Sigmoid colon (tissue), 7 donors: ENCODE results near the gene DOCK1. TPM values are rescaled to one million over a fixed set of nuclear protein-coding genes. Genes with fewer than 3 reads are reported as not detected.

Experiments
- DNase-seq: peaks from one replicate; pipeline ENCODE4 v3.0.0-alpha.2; 2019
- H3K27ac ChIP-seq, 4 donors: fragments of 200-600 bp; sonication (generic); one replicate each; pipeline ENCODE4 v1.5.1; 2016 to 2019; ENCODE audit warnings: mild to moderate bottlenecking in 1 of 4
- H3K27me3 ChIP-seq, 3 donors: fragments of 200-600 bp; sonication (generic); one replicate each; pipeline ENCODE4 v1.5.1; 2019; ENCODE audit warnings: mild to moderate bottlenecking in 1 of 3
- H3K36me3 ChIP-seq, 4 donors: fragments of 200-600 bp; sonication (generic); one replicate each; pipeline ENCODE4 v1.5.1; 2016 to 2019
- H3K4me1 ChIP-seq, 4 donors: fragments of 200-600 bp; sonication (generic); one replicate each; pipeline ENCODE4 v1.5.1; 2017 to 2019
- H3K4me3 ChIP-seq, 4 donors: fragments of 200-600 bp; sonication (generic); one replicate each; pipeline ENCODE4 v1.5.1; 2017 to 2019; ENCODE audit warnings: mild to moderate bottlenecking in 2 of 4, moderate library complexity in 1 of 4
- H3K9me3 ChIP-seq, 4 donors: fragments of 200-600 bp in 3 of 4; sonication (generic) in 3 of 4; one replicate each; pipeline versions ENCODE4 v1.5.1 to v1.6.1; 2013 to 2019
- EP300 ChIP-seq, 4 donors: sonication (generic); formaldehyde crosslinking; IDR thresholded peaks; one replicate each; pipeline ENCODE4 v1.6.1; 2017; ENCODE audit warnings: antibody characterized with exemption in 4 of 4
- POLR2A ChIP-seq, 2 donors: fragments of 450-650 bp; IDR thresholded peaks; one replicate each; pipeline ENCODE4 v1.6.1; 2016; ENCODE audit warnings: antibody characterized with exemption in 2 of 2, mild to moderate bottlenecking in 2 of 2, moderate library complexity in 2 of 2
- POLR2AphosphoS5 ChIP-seq, 4 donors: sonication (generic); formaldehyde crosslinking; IDR thresholded peaks; one replicate each; pipeline ENCODE4 v1.6.1; 2017; ENCODE audit warnings: antibody characterized with exemption in 4 of 4
- WGBS, 2 donors: extraction: QIAGEN DNeasy Blood & Tissue Kit; methylation state at CpG; one replicate each; pipeline ENCODE4 v1.1.7; 2013; 5-methylcytosine and 5-hydroxymethylcytosine counted together
- intact Hi-C: fragments of 100-400 bp; cut with DNase I; formaldehyde crosslinking; loops from one replicate; pipeline ENCODE4 v1.15.1; 2023
- polyA plus RNA-seq, 3 donors: library from polyadenylated mRNA; stranded (reverse); fragments of 200-250 nt; gene quantifications; one replicate each; pipeline ENCODE4 v1.2.3, GENCODE V29; 2013
- total RNA-seq, 4 donors: library from RNA; depleted of rRNA; stranded (reverse); fragments of >200 nt; gene quantifications; one replicate each; pipeline ENCODE4 v1.1.0, GENCODE V29; 2016
- TF ChIP-seq, protein P1 (sequence below), 4 experiments: fragments of 450-650 bp in 3 of 4; fragments of 200-600 bp in 1 of 4; IDR thresholded peaks; one replicate each; pipeline ENCODE4 v1.5.1; 2016 to 2019; ENCODE audit warnings: antibody characterized with exemption in 4 of 4, mild to moderate bottlenecking in 3 of 4, moderate library complexity in 2 of 4
- donor health status: healthy with polysubstance abuse.
- donor health status: Bipolar disorder and iron deficiency.
- donor health status: healthy.

The DOCK1 gene
- total and polyA plus RNA-seq, 7 donors = 15.0 to 53.7 (median 40.2) TPM

DNA sequence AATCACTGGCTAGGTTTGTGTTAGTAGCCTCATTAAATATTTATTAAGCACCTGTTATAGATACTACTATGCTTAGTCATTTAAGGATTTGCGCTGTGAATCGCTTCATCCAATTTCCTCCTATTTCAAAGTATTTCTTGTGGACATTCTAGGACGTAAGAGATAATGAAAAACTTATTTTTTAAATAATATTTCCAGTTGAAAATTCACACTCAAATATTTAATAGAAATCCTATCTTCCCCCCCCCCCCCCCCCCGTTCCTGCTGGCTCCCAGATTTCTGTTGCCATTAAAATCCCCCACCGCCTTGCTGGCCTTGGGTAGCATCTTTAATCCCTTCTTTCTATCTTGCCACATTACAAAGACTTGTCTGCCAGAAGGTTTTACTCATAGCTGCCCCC lies 285.2 kb downstream of the DOCK1 start:
- peaks cover 0 to 13% (median 10%) of the 10 kb centered on the region in 4 donors for H3K4me1 ChIP-seq
- no peak for DNase-seq
- no peak overlapping the region for H3K27ac ChIP-seq
- TF ChIP-seq, protein P1, sequence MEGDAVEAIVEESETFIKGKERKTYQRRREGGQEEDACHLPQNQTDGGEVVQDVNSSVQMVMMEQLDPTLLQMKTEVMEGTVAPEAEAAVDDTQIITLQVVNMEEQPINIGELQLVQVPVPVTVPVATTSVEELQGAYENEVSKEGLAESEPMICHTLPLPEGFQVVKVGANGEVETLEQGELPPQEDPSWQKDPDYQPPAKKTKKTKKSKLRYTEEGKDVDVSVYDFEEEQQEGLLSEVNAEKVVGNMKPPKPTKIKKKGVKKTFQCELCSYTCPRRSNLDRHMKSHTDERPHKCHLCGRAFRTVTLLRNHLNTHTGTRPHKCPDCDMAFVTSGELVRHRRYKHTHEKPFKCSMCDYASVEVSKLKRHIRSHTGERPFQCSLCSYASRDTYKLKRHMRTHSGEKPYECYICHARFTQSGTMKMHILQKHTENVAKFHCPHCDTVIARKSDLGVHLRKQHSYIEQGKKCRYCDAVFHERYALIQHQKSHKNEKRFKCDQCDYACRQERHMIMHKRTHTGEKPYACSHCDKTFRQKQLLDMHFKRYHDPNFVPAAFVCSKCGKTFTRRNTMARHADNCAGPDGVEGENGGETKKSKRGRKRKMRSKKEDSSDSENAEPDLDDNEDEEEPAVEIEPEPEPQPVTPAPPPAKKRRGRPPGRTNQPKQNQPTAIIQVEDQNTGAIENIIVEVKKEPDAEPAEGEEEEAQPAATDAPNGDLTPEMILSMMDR (IDR thresholded peaks at IDR 0.05) = no peak
- TF ChIP-seq POLR2AphosphoS5 (IDR thresholded peaks at IDR 0.05) = no peak
- no peak for TF ChIP-seq EP300 (IDR thresholded peaks at IDR 0.05)
- no peak for TF ChIP-seq POLR2A (IDR thresholded peaks at IDR 0.05)
- WGBS, 2 donors = 75% methylated on average over 5 of the region's 5 CpGs
- H3K4me3 ChIP-seq = no peak overlapping the region
- H3K27me3 ChIP-seq = peaks cover 0 to 43% (median 3%) of the 10 kb centered on the region in 3 donors
- no peaks in the 10 kb centered on the region for H3K9me3 ChIP-seq
- intact Hi-C loops = no loop called here
- no peaks in the 10 kb centered on the region for H3K36me3 ChIP-seq

- intact Hi-C loops = no loop called here
- Histone ChIP-seq H3K9me3 (no peaks in the 10 kb centered on the region), H3K36me3 (no peaks in the 10 kb centered on the region), H3K4me3 (no peak overlapping the region), H3K27me3 (peaks cover 4 to 48% (median 5%) of the 10 kb centered on the region in 3 donors), H3K27ac (no peak overlapping the region), H3K4me1 (peaks cover 0 to 22% (median 16%) of the 10 kb centered on the region in 4 donors)
- no peak for DNase-seq
- TF ChIP-seq POLR2AphosphoS5 (IDR thresholded peaks at IDR 0.05) (no peak), POLR2A (IDR thresholded peaks at IDR 0.05) (no peak), EP300 (IDR thresholded peaks at IDR 0.05) (no peak)
- TF ChIP-seq, protein P1 (IDR thresholded peaks at IDR 0.05) = no peak
- 74 to 84% methylated on average over 7 of the region's 7 CpGs for WGBS, 2 donors
These were observed 287.9 kb downstream of the DOCK1 start for GRCh38 chr10:127193125-127193524.

GRCh38 chr10:127194111-127194510 lies 288.9 kb downstream of the DOCK1 start:
- intact Hi-C loops = no loop called here
- no peaks in the 10 kb centered on the region for H3K9me3 ChIP-seq
- 44 to 70% methylated on average over 2 of the region's 2 CpGs for WGBS, 2 donors

GRCh38 chr10:127194599-127194998 lies 289.4 kb downstream of the DOCK1 start:
- intact Hi-C loops = no loop called here
- Histone ChIP-seq H3K27me3 (peaks cover 4 to 42% (median 5%) of the 10 kb centered on the region in 3 donors), H3K36me3 (no peaks in the 10 kb centered on the region), H3K4me3 (peak overlapping the region in 3 of 4 donors; percentile 34 to 51 (median 51)), H3K9me3 (no peaks in the 10 kb centered on the region), H3K4me1 (peaks cover 0 to 22% (median 16%) of the 10 kb centered on the region in 4 donors), H3K27ac (no peak overlapping the region)
- 50 to 68% methylated on average over 16 of the region's 16 CpGs for WGBS, 2 donors
- TF ChIP-seq POLR2AphosphoS5 (IDR thresholded peaks at IDR 0.05) (no peak), POLR2A (IDR thresholded peaks at IDR 0.05) (no peak), EP300 (IDR thresholded peaks at IDR 0.05) (no peak)
- TF ChIP-seq, protein P1 (IDR thresholded peaks at IDR 0.05) = no peak
- DNase-seq = no peak

More at GRCh38 chr10:127194111-127194510, 288.9 kb downstream of the DOCK1 start:
- no peak for DNase-seq
- Histone ChIP-seq H3K27me3 (peaks cover 4 to 44% (median 5%) of the 10 kb centered on the region in 3 donors), H3K27ac (no peak overlapping the region), H3K4me3 (no peak overlapping the region), H3K36me3 (no peaks in the 10 kb centered on the region), H3K4me1 (peaks cover 0 to 22% (median 16%) of the 10 kb centered on the region in 4 donors)
- TF ChIP-seq, protein P1 (IDR thresholded peaks at IDR 0.05) = no peak
- TF ChIP-seq POLR2A (IDR thresholded peaks at IDR 0.05) = no peak
- no peak for TF ChIP-seq POLR2AphosphoS5 (IDR thresholded peaks at IDR 0.05)
- TF ChIP-seq EP300 (IDR thresholded peaks at IDR 0.05) = no peak

GRCh38 chr10:127195041-127195506 lies 289.8 kb downstream of the DOCK1 start:
- intact Hi-C loops = no loop called here
- peak overlapping the region in 2 of 4 donors; percentile 18 to 45 for H3K27ac ChIP-seq
- H3K36me3 ChIP-seq = no peaks in the 10 kb centered on the region
- WGBS, 2 donors = 4 to 5% methylated on average over 28 of the region's 28 CpGs
- no peaks in the 10 kb centered on the region for H3K9me3 ChIP-seq
- TF ChIP-seq POLR2A (IDR thresholded peaks at IDR 0.05) (no peak), POLR2AphosphoS5 (IDR thresholded peaks at IDR 0.05) (no peak)
- H3K4me3 ChIP-seq = peak overlapping the region; percentile 14 to 51 (median 42)
- H3K4me1 ChIP-seq = peaks cover 0 to 22% (median 16%) of the 10 kb centered on the region in 4 donors
- peaks cover 4 to 42% (median 5%) of the 10 kb centered on the region in 3 donors for H3K27me3 ChIP-seq
- DNase-seq = no peak
